ENCODE measurements around the gene PTPN20. TPM values are rescaled to one million over a fixed set of nuclear protein-coding genes. Genes with fewer than 3 reads are reported as not detected.

The PTPN20 gene
- total RNA-seq, 1 donor from 2014 or later, result 1.3 TPM

GRCh38 chr10:47012214-47012613 lies 101.0 kb downstream of the PTPN20 start:
- TF ChIP-seq, protein P1, sequence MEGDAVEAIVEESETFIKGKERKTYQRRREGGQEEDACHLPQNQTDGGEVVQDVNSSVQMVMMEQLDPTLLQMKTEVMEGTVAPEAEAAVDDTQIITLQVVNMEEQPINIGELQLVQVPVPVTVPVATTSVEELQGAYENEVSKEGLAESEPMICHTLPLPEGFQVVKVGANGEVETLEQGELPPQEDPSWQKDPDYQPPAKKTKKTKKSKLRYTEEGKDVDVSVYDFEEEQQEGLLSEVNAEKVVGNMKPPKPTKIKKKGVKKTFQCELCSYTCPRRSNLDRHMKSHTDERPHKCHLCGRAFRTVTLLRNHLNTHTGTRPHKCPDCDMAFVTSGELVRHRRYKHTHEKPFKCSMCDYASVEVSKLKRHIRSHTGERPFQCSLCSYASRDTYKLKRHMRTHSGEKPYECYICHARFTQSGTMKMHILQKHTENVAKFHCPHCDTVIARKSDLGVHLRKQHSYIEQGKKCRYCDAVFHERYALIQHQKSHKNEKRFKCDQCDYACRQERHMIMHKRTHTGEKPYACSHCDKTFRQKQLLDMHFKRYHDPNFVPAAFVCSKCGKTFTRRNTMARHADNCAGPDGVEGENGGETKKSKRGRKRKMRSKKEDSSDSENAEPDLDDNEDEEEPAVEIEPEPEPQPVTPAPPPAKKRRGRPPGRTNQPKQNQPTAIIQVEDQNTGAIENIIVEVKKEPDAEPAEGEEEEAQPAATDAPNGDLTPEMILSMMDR (conservative IDR thresholded peaks at IDR 0.05; ENCODE audit: low read depth, low read length), result no peak
- no peak for DNase-seq (ENCODE audit: low read depth)
- no peak overlapping the region for H3K4me3 ChIP-seq (ENCODE audit: low read depth, low read length)

- TF ChIP-seq, protein P1 (conservative IDR thresholded peaks at IDR 0.05; ENCODE audit: low read depth, low read length), result no peak
- no peak overlapping the region for H3K4me3 ChIP-seq (ENCODE audit: low read depth, low read length)
- no peak for DNase-seq (ENCODE audit: low read depth)
Observed at GRCh38 chr10:47013507-47014154, 102.4 kb downstream of the PTPN20 start.

DNA sequence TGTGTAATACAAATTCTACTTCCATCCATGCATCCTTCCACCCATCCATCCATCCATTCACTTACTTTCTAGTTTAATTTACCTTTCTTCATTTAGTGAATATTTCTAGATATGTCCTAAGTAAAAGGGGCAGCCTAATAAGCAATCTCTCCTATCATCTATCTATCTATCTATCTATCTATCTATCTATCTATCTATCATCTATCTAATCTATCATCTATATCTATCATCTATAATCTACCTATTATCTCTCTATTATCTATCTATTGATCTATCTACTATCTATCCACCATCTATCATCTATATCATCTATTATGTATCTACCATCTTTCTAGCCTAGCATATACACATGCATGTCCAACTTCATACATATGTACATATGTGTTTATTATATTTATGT lies 104.2 kb downstream of the PTPN20 start:
- TF ChIP-seq, protein P1 (conservative IDR thresholded peaks at IDR 0.05; ENCODE audit: low read depth, low read length), result no peak
- DNase-seq (ENCODE audit: low read depth), result no peak
- no peak overlapping the region for H3K4me3 ChIP-seq (ENCODE audit: low read depth, low read length)

DNA sequence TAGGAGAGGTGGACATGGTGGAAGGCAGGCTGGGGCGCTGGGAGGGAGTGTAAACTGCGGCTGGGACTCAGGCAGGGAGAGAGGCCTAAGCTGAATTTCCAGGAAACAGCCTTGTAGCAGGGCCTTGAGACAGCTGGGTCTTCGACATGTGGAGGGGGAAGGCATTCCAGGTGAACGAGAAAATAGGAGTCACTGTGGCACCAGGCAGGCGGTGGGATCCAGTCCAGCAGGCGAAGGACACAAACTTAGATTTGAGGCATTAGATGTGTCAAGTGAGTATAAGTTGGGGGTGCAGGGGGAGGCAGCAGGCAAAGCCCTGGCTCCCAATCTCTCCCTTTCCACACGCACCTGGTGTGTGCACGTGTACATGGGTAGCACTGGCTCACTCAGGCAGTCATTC lies 105.3 kb downstream of the PTPN20 start:
- no peak overlapping the region for H3K4me3 ChIP-seq (ENCODE audit: low read depth, low read length)
- no peak for DNase-seq (ENCODE audit: low read depth)
- TF ChIP-seq, protein P1 (conservative IDR thresholded peaks at IDR 0.05; ENCODE audit: low read depth, low read length), result no peak

GRCh38 chr10:47018026-47018735 lies 107.0 kb downstream of the PTPN20 start:
- no peak for DNase-seq (ENCODE audit: low read depth)
- TF ChIP-seq, protein P1 (conservative IDR thresholded peaks at IDR 0.05; ENCODE audit: low read depth, low read length), result no peak
- no peak overlapping the region for H3K4me3 ChIP-seq (ENCODE audit: low read depth, low read length)

DNA sequence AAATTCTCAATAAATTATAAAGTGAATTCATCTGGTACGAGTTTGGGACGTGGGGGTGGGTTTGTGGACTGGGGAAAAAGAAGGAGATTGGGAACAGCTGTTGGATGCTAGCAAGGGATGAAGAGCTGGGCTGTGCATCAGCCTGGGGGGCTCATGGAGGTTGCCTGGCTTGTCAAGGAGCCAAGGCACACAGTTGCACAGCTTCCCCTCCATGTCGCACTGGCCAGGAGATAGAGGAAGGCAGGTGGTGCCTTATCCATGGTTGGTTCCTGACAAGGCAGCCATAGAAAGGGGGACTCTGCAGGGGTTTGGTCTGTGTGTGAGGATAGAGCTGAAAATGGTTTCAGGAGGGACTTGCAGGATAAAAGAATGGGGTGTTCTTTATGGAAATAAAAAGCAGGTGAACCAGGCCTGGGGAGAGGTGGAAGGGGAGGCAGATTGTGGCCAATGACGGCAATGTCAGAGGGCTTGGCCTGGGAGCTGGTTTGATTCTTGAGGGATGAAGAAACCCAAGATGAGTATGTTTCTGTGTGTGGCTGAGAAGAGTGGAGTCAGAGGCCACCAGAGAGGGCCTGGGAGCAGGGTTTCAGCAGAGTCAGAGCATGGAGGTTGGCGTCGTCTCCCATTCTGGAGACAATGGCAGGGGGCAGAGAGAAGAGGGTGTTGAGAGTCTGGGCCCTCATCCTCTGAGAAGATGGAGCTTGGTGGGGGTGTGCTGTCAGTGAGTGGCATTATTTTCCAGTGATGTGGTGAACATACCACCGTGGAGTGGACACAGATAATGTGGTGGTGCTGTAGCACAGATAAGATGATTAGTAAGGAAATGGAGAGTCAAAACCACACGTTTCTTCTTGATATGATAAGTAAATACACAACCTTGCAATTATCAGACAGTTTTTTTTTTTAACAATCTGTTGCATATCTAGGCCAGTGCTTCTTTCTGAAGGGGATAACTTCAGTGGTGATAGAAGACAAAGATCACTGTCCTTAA lies 108.2 kb downstream of the PTPN20 start:
- TF ChIP-seq, protein P1 (conservative IDR thresholded peaks at IDR 0.05; ENCODE audit: low read depth, low read length), result no peak

More for the DNA sequence above, 108.2 kb downstream of the PTPN20 start:
- DNase-seq (ENCODE audit: low read depth), result no peak
- no peak overlapping the region for H3K4me3 ChIP-seq (ENCODE audit: low read depth, low read length)

Measured in epithelial cell of proximal tubule (primary cell).